VCaP (cell line): ENCODE data around the gene ANTXR1.

Experiments
- H3K27ac ChIP-seq: fragments of 450-650 bp; 2 replicates; pipeline ENCODE4 v1.5.1; 2017
- TF ChIP-seq, protein P1 (sequence below): fragments of 450-650 bp; conservative IDR thresholded peaks from 2 replicates; pipeline ENCODE4 v1.5.1; 2017; ENCODE audit warnings: mild to moderate bottlenecking, moderate library complexity

The ANTXR1 gene

DNA sequence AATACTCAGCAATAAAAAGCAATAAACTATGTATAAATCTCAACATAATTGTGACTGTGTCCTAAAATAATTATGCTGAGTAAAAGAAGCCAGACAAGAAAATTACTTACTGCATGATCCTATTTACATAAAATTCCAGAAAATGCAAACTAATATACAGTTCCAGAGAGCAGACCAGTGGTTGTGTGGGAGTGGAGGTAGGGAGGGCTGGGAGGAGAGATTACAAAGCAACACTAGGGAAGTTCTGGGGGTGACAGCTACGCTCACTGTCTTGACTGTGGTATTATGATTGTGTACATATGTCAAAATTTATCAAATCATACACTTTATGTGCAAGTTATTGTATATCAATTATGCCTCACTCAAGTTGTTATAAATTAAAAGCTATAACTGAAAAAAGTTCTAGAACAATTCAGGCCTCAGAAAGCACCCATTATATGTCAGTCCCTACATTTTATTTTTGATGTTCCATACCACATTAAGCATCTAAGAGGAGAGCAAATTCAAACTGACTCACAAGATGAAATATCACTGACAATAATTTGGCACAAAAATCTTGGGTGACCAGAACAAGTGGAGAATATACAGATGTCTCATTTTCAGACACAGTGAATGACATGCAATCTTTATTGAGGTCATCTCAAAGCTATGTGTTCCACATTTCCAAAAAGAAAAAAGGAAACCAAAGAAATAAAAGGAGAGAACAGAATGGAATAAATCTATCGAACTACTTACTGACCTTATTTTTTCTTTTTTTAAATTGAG is 85.1 kb downstream of the ANTXR1 start:
- H3K27ac ChIP-seq: no peak overlapping the region
- TF ChIP-seq, protein P1, sequence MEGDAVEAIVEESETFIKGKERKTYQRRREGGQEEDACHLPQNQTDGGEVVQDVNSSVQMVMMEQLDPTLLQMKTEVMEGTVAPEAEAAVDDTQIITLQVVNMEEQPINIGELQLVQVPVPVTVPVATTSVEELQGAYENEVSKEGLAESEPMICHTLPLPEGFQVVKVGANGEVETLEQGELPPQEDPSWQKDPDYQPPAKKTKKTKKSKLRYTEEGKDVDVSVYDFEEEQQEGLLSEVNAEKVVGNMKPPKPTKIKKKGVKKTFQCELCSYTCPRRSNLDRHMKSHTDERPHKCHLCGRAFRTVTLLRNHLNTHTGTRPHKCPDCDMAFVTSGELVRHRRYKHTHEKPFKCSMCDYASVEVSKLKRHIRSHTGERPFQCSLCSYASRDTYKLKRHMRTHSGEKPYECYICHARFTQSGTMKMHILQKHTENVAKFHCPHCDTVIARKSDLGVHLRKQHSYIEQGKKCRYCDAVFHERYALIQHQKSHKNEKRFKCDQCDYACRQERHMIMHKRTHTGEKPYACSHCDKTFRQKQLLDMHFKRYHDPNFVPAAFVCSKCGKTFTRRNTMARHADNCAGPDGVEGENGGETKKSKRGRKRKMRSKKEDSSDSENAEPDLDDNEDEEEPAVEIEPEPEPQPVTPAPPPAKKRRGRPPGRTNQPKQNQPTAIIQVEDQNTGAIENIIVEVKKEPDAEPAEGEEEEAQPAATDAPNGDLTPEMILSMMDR: no peak

DNA sequence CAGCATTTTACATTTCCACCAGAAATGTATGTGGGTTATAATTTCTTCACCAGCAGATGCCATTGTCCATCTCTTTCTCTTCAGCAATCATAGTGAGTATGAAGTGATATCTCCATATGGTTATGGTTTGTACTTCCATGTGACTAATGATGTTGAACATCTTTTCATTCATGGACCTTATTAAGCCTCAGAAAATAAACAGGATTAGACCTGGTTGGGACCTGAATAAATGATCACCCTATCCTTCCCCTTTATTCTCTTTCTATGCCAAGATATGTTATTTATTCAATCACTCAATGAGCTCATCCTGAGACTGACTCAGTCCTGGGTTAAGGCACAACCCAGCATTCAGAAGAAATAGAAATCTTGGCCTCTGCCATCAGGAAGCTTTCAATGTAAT is 86.6 kb downstream of the ANTXR1 start:
- TF ChIP-seq, protein P1: no peak
- no peak overlapping the region for H3K27ac ChIP-seq

DNA sequence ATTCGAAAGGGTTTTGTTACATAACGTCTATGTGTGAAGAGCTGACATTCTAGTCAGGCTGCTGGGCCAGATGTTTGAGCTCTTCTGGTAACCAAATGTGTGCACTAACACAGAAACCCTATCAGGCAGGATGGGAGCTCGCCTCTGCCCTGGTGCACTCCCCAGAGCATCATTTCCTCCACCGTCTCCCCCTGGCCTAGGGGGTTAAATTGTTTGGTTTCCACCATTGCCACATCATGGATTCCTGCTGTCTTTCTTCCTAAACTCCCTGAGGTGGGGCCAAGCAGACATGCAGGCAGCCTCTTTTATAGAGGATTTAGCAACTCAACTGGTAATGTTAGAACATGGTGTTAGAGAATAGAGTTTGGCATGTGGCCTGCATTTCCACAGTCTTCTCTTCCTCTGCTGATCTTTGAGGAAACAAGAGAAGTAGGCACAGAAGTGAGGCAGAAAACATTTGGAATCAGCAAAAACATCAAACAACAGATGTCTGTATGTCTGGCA is 87.3 kb downstream of the ANTXR1 start:
- TF ChIP-seq, protein P1: no peak
- H3K27ac ChIP-seq: no peak overlapping the region

DNA sequence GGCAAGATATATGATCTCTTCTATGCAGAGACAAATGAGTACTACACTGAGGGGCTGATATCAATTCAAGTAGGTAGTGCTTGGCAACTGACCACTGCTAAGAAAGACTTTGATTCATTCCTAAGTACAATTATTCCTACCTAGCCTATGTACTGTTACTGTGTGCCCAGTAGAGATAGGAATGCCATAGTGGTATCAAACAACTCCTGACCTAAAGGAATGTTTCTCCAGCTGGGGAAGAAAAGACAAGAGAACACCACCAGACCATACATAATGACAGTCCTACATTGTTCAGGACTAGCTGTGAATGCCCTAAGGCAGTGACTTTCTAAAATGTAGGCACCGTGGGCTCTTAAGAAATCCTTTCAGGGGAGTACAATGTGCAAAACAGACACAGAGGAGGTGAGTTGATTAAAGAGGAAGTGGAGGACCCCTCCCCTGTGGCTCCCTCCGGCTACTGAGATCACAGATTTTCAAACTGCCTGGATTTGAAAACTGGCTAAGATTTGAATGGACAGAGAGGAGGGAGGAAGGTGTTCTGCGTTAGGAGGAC is 89.1 kb downstream of the ANTXR1 start:
- TF ChIP-seq, protein P1: no peak
- H3K27ac ChIP-seq: no peak overlapping the region

DNA sequence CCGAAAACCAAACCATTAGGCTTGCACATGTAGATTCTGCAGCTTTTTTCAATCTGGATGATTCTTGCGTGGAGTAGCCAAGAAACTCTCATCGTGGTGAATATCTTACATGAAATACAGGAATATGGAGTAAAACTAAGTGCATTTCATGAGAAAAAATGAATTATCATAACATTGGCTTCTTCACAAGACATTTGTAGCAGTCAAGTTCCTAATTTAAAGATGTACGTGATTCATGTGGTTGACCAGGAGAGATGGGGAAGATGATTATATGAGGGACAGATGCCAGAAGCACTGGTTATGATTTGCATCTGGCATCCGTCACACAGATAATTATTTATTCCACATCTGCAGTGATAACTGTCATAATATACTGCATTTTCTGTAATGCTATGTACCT is 90.4 kb downstream of the ANTXR1 start:
- TF ChIP-seq, protein P1: no peak
- H3K27ac ChIP-seq: no peak overlapping the region

DNA sequence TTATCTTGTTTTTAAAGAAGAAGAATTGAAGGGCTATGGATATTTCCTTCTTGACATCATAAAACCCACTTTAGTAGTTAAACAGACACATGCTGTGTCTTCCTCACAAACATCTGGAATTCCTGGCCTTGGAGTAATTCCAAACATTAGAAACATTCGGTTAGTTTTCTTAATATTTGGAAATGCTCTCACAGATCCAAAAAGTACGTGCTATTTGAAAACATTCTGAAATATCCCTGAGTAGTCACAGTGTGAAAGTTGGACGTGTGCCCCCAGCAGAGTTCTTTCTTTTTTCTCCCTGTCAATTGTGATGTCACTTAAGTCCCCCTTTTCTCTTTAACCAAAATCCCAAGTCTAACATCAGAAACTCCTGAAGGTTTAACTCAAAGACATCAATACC is 91.3 kb downstream of the ANTXR1 start:
- TF ChIP-seq, protein P1: no peak
- H3K27ac ChIP-seq: no peak overlapping the region

DNA sequence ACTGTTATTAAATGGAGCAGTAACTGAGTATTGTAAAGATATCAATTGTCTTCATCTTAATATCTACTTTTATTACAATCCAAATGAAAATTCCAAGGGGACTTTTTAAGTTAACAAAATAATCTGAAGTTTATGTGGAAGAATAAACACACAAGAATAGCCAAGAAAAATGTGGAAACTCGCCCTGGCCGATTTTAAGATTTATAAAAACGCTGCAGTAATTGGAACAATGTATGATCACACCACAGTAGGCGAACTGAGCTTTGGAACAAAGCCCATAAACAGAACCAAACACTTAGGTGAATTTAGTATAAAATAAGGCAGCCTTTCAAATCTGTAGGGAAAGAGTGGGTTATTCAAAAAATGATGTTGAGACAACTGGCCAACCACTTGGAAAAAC is 96.3 kb downstream of the ANTXR1 start:
- no peak overlapping the region; the same call in 1 of the 2 replicates for H3K27ac ChIP-seq
- TF ChIP-seq, protein P1: no peak
